ENCODE data around the gene ANKRD44.

DNA sequence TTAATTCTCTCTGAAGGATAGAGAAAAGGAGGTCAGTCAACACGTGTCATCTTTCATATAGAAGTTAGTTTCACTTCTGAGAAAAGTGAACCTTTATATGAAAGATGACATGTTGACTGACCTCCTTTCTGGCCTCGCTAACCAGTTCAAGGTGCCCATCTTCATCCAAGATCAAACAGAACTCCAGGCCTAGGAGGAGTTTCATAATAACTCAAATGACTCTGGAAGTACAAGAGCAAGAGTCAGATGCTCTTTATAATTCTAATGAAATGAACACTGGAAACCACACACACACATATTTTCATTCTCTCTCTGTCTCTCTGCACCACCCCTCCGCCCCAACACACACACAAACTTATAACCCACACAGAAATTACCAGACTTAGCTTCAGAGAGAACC lies 16.3 kb downstream of the ANKRD44 start:
- TF ChIP-seq CTCF (conservative IDR thresholded peaks at IDR 0.05; ENCODE audit: low read length) (no peak), EZH2phosphoT487 (IDR thresholded peaks at IDR 0.05; ENCODE audit: borderline replicate concordance) (no peak)
